Measurements from ENCODE around the gene SVOP. TPM values are rescaled to one million over a fixed set of nuclear protein-coding genes. Genes with fewer than 3 reads are reported as not detected.
"Not testable (repeated sequence)": the region's sequence is repeated elsewhere in the genome, so short reads cannot be mapped to it uniquely, and the experiment has no call there.

Gene SVOP
- total and polyA plus RNA-seq, 7 donors, result 0.23 to 1.1 (median 0.68) TPM; not detected in 2

DNA sequence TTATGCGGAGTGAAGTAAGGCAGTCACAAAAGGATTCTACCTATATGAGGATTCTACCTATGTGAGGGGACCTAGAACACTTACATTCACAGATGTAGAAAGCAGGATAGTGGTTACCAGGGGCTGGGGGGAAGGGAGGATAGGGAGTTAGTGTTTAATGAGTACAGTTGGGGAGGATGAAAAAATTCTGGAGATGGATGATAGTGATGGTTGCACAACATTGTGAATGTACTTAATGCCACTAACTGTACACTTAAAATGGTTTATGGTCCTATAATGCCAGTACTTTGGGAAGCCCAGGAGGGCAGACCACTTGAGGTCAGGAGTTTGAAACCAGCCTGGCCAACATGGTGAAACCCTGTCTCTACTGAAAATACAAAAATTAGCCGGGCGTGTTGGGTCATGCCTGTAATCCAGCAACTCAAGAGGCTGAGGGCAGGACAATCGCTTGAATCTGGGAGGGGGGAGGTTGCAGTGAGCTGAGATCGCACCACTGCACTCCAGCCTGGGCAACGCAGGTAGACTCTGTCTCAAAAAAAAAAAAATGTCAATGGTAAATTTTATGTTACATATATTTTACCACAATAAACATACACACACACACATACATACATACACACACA is 25.4 kb downstream of the SVOP start:
- H3K36me3 ChIP-seq, result no peaks in the 10 kb centered on the region
- H3K27ac ChIP-seq, result no peak overlapping the region
- intact Hi-C loops (cut with DNase I), result no loop called here
- no peak for TF ChIP-seq EP300 (IDR thresholded peaks at IDR 0.05)
- no peak for TF ChIP-seq POLR2A (IDR thresholded peaks at IDR 0.05)
- H3K9me3 ChIP-seq, result no peaks in the 10 kb centered on the region
- no peaks in the 10 kb centered on the region for H3K4me1 ChIP-seq
- WGBS, 2 donors, result 94 to 96% methylated on average over 6 of the region's 6 CpGs
- no peak for DNase-seq
- H3K27me3 ChIP-seq, result peaks cover 0 to 3% (median 0%) of the 10 kb centered on the region in 3 donors
- H3K4me3 ChIP-seq, result no peak overlapping the region

DNA sequence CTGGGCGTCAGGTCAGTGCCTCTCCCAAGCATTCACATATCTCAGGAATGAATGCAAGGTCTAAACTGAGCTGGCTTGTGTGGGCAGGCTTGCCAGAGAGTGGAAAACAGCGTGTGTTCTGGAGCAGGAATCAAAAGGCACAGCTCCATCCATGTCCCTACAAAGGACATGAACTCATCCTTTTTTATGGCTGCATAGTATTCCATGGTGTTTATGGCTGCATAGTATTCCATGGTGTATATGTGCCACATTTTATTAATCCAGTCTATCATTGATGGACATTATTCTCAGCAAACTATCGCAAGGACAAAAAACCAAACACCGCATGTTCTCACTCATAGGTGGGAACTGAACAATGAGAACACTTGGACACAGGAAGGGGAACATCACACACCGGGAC is 30.8 kb downstream of the SVOP start:
- H3K4me3 ChIP-seq; DNase-seq; intact Hi-C loops (cut with DNase I); H3K27ac ChIP-seq; H3K4me1 ChIP-seq; H3K27me3 ChIP-seq; H3K36me3 ChIP-seq; H3K9me3 ChIP-seq: not testable (repeated sequence)
- 53 to 56% methylated on average over 5 of the region's 5 CpGs for WGBS, 2 donors

DNA sequence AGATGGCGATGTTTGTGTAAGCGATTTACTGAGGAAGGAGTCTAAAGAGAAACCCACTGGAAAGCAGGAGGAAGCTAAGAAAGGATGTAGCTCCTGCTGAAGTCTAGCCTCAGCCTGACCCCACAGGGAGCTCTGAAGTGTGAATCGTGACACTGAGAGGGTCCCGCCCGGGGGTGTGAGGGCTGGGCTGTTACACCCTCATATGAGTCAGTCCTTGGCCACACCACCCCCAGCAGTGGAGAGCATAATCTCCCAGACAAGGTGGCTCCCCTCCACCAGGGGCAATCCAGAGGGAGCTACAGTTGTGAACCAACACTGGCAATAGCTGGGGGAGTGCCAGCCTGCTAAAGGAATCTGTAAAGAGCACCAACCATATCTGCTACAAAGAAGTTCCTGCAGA is 31.5 kb downstream of the SVOP start:
- H3K4me1 ChIP-seq, result no peaks in the 10 kb centered on the region
- no peaks in the 10 kb centered on the region for H3K9me3 ChIP-seq
- intact Hi-C loops (cut with DNase I), result no loop called here
- no peak overlapping the region for H3K27ac ChIP-seq
- no peak for TF ChIP-seq POLR2AphosphoS5 (IDR thresholded peaks at IDR 0.05)
- no peak for TF ChIP-seq EP300 (IDR thresholded peaks at IDR 0.05)
- TF ChIP-seq POLR2A (IDR thresholded peaks at IDR 0.05), result no peak
- TF ChIP-seq, protein P1, sequence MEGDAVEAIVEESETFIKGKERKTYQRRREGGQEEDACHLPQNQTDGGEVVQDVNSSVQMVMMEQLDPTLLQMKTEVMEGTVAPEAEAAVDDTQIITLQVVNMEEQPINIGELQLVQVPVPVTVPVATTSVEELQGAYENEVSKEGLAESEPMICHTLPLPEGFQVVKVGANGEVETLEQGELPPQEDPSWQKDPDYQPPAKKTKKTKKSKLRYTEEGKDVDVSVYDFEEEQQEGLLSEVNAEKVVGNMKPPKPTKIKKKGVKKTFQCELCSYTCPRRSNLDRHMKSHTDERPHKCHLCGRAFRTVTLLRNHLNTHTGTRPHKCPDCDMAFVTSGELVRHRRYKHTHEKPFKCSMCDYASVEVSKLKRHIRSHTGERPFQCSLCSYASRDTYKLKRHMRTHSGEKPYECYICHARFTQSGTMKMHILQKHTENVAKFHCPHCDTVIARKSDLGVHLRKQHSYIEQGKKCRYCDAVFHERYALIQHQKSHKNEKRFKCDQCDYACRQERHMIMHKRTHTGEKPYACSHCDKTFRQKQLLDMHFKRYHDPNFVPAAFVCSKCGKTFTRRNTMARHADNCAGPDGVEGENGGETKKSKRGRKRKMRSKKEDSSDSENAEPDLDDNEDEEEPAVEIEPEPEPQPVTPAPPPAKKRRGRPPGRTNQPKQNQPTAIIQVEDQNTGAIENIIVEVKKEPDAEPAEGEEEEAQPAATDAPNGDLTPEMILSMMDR (IDR thresholded peaks at IDR 0.05), result no peak
- no peak for DNase-seq
- H3K36me3 ChIP-seq, result no peaks in the 10 kb centered on the region
- peaks cover 0 to 3% (median 0%) of the 10 kb centered on the region in 3 donors for H3K27me3 ChIP-seq
- WGBS, 2 donors, result 37 to 48% methylated on average over 5 of the region's 5 CpGs
- H3K4me3 ChIP-seq, result no peak overlapping the region

DNA sequence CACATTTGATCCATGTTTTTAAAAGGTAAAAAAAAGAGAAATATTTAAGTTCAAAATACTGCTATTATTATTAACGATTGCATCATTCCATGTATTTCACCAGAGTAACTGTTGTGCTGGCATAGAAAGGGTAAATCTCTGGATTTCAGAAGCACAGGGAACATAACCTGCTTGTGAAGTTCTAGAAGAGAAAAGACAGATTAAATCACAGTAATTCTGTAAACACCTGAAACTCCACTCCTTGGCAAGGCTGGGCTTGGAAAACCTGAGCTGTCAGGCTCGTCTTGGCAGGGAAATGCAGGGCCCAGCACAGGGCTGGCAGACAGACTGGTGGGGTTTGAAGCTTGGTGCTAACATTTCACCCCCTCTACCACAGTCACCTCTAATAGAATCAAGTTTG is 35.1 kb downstream of the SVOP start:
- TF ChIP-seq POLR2AphosphoS5 (IDR thresholded peaks at IDR 0.05), result no peak
- TF ChIP-seq POLR2A (IDR thresholded peaks at IDR 0.05), result no peak
- TF ChIP-seq EP300 (IDR thresholded peaks at IDR 0.05), result no peak
- TF ChIP-seq, protein P1 (IDR thresholded peaks at IDR 0.05), result no peak

DNA sequence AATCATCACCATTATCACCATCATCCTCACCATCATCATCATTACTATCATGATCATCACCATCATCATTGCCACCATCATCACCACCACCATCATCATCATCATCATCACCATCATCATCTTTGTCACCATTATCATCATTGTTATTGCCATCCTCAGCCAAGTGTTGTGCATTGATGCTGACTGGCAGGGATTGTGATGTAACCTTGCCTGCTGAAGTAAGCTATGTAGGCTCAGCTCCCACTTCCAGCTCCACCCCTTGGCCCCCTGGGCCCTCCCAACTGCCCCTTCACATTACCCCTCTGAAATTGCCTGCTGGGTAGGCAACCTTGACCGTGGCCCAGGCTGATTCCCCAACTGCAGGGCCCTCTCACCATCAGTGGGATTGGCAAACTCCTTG is 37.6 kb downstream of the SVOP start:
- no peaks in the 10 kb centered on the region for H3K4me1 ChIP-seq
- no peaks in the 10 kb centered on the region for H3K27me3 ChIP-seq
- 70 to 87% methylated on average over 1 of the region's 1 CpG for WGBS, 2 donors
- DNase-seq, result no peak
- no peaks in the 10 kb centered on the region for H3K9me3 ChIP-seq
- TF ChIP-seq EP300 (IDR thresholded peaks at IDR 0.05) (no peak), POLR2A (IDR thresholded peaks at IDR 0.05) (no peak), POLR2AphosphoS5 (IDR thresholded peaks at IDR 0.05) (no peak)
- TF ChIP-seq, protein P1 (IDR thresholded peaks at IDR 0.05), result no peak
- intact Hi-C loops (cut with DNase I), result no loop called here
- no peak overlapping the region for H3K27ac ChIP-seq
- H3K36me3 ChIP-seq, result no peaks in the 10 kb centered on the region
- H3K4me3 ChIP-seq, result no peak overlapping the region

More for the DNA sequence above, 35.1 kb downstream of the SVOP start:
- Histone ChIP-seq H3K4me1 (no peaks in the 10 kb centered on the region), H3K4me3 (no peak overlapping the region), H3K27ac (no peak overlapping the region), H3K36me3 (no peaks in the 10 kb centered on the region), H3K9me3 (no peaks in the 10 kb centered on the region), H3K27me3 (no peaks in the 10 kb centered on the region)
- DNase-seq, result no peak
- 42 to 68% methylated on average over 2 of the region's 2 CpGs for WGBS, 2 donors
- intact Hi-C loops (cut with DNase I), result no loop called here

DNA sequence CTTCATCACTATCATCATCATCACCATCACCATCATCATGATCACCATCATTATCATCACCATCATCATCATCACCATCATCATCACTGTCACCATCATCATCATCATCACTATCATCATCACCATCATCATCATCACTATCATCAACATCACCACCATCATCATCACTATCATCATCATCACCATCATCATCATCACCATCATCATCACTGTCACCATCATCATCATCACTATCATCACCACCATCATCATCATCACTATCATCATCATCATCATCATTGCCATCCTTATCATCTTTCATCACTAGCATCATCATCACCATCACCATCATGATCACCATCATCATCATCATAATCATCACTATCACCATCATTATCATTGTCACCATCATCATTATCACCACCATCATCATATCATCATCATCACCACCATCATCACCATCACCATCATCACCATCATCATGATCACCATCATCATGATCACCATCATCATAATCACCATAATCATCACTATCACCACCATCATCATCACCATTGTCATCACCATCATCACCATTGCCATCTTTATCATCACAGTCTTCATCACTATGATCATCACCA is 38.1 kb downstream of the SVOP start:
- TF ChIP-seq POLR2AphosphoS5 (IDR thresholded peaks at IDR 0.05) (no peak), POLR2A (IDR thresholded peaks at IDR 0.05) (no peak), EP300 (IDR thresholded peaks at IDR 0.05) (no peak)
- TF ChIP-seq, protein P1 (IDR thresholded peaks at IDR 0.05), result no peak
- Histone ChIP-seq H3K27me3 (no peaks in the 10 kb centered on the region), H3K4me3 (no peak overlapping the region), H3K4me1 (no peaks in the 10 kb centered on the region), H3K27ac (no peak overlapping the region), H3K9me3 (no peaks in the 10 kb centered on the region), H3K36me3 (no peaks in the 10 kb centered on the region)
- intact Hi-C loops (cut with DNase I), result no loop called here
- DNase-seq, result no peak
